Smooth muscle cell (in vitro differentiated cells): ENCODE measurements around the gene GPBAR1. TPM values are rescaled to one million over a fixed set of nuclear protein-coding genes. Genes with fewer than 3 reads are reported as not detected.

Experiments
- DNase-seq: peaks from one replicate; lab custom pipeline; 2025; ENCODE audit not compliant: unreplicated experiment; lab: John Stamatoyannopoulos, UW
- H2AFZ ChIP-seq: fragments of 200-600 bp; sonication (generic); 2 replicates; pipeline ENCODE4 v1.6.0; 2016; ENCODE audit warnings: antibody characterized with exemption, low read depth, mild to moderate bottlenecking
- H3F3A ChIP-seq: fragments of 200-600 bp; sonication (generic); 2 replicates; pipeline ENCODE4 v1.6.0; 2017; ENCODE audit warnings: antibody characterized with exemption, low read depth
- H3K27ac ChIP-seq: fragments of 200-600 bp; sonication (generic); 2 replicates; pipeline ENCODE4 v1.5.1; 2016; ENCODE audit warnings: low read depth, mild to moderate bottlenecking
- H3K27me3 ChIP-seq: fragments of 200-600 bp; sonication (generic); 2 replicates; pipeline ENCODE4 v1.6.1; 2016; ENCODE audit warnings: low read depth, mild to moderate bottlenecking
- H3K36me3 ChIP-seq: fragments of 200-600 bp; sonication (generic); 2 replicates; pipeline ENCODE4 v1.5.1; 2016; ENCODE audit warnings: low read depth
- H3K4me1 ChIP-seq: fragments of 200-600 bp; sonication (generic); 2 replicates; pipeline ENCODE4 v1.5.1; 2016; ENCODE audit warnings: low read depth
- H3K4me2 ChIP-seq: fragments of 200-600 bp; sonication (generic); 2 replicates; pipeline ENCODE4 v1.6.0; 2016; ENCODE audit warnings: mild to moderate bottlenecking
- H3K4me3 ChIP-seq: fragments of 200-600 bp; sonication (generic); 2 replicates; pipeline ENCODE4 v1.5.1; 2016; ENCODE audit warnings: mild to moderate bottlenecking
- H3K79me2 ChIP-seq: fragments of 200-600 bp; sonication (generic); 2 replicates; pipeline ENCODE4 v1.6.0; 2016; ENCODE audit warnings: low read depth, mild to moderate bottlenecking
- H3K9ac ChIP-seq: fragments of 200-600 bp; sonication (generic); 2 replicates; pipeline ENCODE4 v1.6.0; 2016; ENCODE audit warnings: low read depth
- H3K9me3 ChIP-seq: fragments of 200-600 bp; sonication (generic); replicated peaks from 2 replicates; pipeline ENCODE4 v1.5.1; 2016; ENCODE audit warnings: low read depth
- H4K20me1 ChIP-seq: fragments of 200-600 bp; sonication (generic); 2 replicates; pipeline ENCODE4 v1.6.0; 2016; ENCODE audit warnings: low read depth
- WGBS: methylation state at CpG from one replicate; pipeline ENCODE4 v1.1.7; 2016; ENCODE audit warnings: low lambda C conversion rate; 5-methylcytosine and 5-hydroxymethylcytosine counted together
- polyA plus RNA-seq: library from polyadenylated mRNA; unstranded; fragments of >200 nt; fragmentation: Nextera tagmentation; extraction: Ambion mirVana; gene quantifications from 2 replicates; pipeline ENCODE4 v1.2.1, GENCODE V29; 2016
- total RNA-seq: library from RNA; depleted of rRNA; stranded (reverse); fragments of >200 nt; gene quantifications from 2 replicates; pipeline ENCODE4 v1.2.3, GENCODE V29; 2014
- TF ChIP-seq, protein P1 (sequence below): fragments of 200-600 bp; sonication (generic); IDR thresholded peaks from 2 replicates; pipeline ENCODE4 v1.5.1; 2017; ENCODE audit warnings: borderline replicate concordance, mild to moderate bottlenecking, antibody characterized with exemption; ENCODE audit not compliant: insufficient read depth, poor library complexity, severe bottlenecking

The GPBAR1 gene
- total and polyA plus RNA-seq, 2 experiments from 2014 or later = 1.3 to 1.6 TPM

DNA sequence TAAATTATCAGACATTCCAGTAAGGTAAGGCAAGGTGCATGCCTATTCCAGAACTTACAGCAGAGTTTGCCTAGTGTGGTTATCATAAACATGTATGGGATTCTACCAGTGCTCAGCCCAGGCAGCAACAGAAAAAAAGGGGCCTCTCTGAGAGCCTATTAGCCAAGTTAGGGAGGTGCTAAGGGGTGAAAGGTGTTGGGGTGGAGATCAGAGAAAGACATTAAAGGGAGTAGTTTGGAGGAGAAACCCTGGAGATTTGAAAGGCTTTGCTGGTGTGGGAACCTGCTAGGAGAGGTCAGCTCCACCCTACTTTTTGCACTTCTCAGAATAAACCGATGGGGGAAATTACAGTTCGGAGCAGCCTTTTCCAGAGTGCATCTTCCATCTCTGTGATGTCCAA is 40.9 kb upstream of the GPBAR1 start:
- DNase-seq = no peak
- H4K20me1 ChIP-seq = peaks cover 77% of the 10 kb centered on the region
- peaks cover 79% of the 10 kb centered on the region for H3K79me2 ChIP-seq
- WGBS = 76% methylated on average over 2 of the region's 2 CpGs
- no peaks in the 10 kb centered on the region for H3K27me3 ChIP-seq
- peaks cover 37% of the 10 kb centered on the region for H3F3A ChIP-seq
- TF ChIP-seq, protein P1, sequence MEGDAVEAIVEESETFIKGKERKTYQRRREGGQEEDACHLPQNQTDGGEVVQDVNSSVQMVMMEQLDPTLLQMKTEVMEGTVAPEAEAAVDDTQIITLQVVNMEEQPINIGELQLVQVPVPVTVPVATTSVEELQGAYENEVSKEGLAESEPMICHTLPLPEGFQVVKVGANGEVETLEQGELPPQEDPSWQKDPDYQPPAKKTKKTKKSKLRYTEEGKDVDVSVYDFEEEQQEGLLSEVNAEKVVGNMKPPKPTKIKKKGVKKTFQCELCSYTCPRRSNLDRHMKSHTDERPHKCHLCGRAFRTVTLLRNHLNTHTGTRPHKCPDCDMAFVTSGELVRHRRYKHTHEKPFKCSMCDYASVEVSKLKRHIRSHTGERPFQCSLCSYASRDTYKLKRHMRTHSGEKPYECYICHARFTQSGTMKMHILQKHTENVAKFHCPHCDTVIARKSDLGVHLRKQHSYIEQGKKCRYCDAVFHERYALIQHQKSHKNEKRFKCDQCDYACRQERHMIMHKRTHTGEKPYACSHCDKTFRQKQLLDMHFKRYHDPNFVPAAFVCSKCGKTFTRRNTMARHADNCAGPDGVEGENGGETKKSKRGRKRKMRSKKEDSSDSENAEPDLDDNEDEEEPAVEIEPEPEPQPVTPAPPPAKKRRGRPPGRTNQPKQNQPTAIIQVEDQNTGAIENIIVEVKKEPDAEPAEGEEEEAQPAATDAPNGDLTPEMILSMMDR = no peak
- H3K4me3 ChIP-seq = peak overlapping the region; percentile 99
- H3K4me1 ChIP-seq = peaks cover 28% of the 10 kb centered on the region
- no peak overlapping the region for H2AFZ ChIP-seq
- peak overlapping the region; percentile 97 for H3K27ac ChIP-seq
- peak overlapping the region; percentile 96 for H3K4me2 ChIP-seq
- H3K9me3 ChIP-seq = no peaks in the 10 kb centered on the region
- peak overlapping the region; percentile 97 for H3K9ac ChIP-seq
- peaks cover 7% of the 10 kb centered on the region for H3K36me3 ChIP-seq

DNA sequence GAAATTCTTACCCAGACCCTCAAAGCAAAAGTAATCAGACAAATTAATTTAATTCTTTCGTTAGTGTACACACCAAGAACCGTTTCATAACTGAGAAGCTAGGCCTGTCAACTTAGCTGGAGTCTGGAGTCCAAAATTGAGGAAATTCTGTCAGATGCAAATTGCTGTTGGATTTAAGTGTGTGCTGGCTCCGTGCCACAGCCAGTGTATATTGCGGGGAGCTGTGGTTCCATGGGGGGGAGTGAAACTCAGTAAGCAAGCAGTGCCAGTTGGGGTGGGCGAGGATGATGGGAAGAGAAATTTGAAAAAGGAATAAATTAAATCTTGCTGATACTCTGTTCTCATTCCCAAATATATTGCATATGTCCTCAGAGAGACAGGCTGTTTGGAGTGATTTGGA is 39.8 kb upstream of the GPBAR1 start:
- Histone ChIP-seq H4K20me1 (peaks cover 87% of the 10 kb centered on the region), H3K79me2 (peaks cover 90% of the 10 kb centered on the region), H3K4me1 (peaks cover 28% of the 10 kb centered on the region), H3K36me3 (peaks cover 7% of the 10 kb centered on the region), H3K27ac (peak overlapping the region; percentile 97), H3K27me3 (no peaks in the 10 kb centered on the region), H2AFZ (no peak overlapping the region), H3K9ac (no peak overlapping the region), H3K9me3 (no peaks in the 10 kb centered on the region), H3K4me3 (no peak overlapping the region), H3K4me2 (peak overlapping the region; percentile 96), H3F3A (peaks cover 45% of the 10 kb centered on the region)
- no peak for DNase-seq
- TF ChIP-seq, protein P1 = no peak
- 95% methylated on average over 5 of the region's 5 CpGs for WGBS

DNA sequence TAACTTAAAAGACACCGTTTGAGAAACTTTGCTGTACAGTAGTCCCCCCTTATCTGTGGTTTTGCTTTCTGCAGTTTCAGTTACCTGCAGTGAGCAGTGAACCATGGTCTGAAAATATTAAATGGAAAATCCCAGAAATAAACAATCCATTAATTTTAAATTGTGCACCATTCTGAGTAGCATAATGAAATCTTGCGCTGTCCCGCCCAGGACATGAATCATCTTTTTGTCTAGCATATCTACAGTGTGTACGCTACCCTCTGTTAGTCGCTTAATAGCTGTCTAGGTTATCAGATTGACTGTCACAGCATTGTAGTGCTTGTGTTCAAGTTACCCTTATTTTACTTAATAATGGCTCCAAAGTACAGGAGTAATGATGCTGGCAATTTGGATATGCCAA is 37.8 kb upstream of the GPBAR1 start:
- DNase-seq = no peak
- peak overlapping the region; percentile 96 for H3K4me2 ChIP-seq
- H3F3A ChIP-seq = peaks cover 55% of the 10 kb centered on the region
- H3K9me3 ChIP-seq = no peaks in the 10 kb centered on the region
- peaks cover 28% of the 10 kb centered on the region for H3K4me1 ChIP-seq
- H3K9ac ChIP-seq = no peak overlapping the region
- peaks cover 7% of the 10 kb centered on the region for H3K36me3 ChIP-seq
- H3K27me3 ChIP-seq = no peaks in the 10 kb centered on the region
- H4K20me1 ChIP-seq = peaks cover 99% of the 10 kb centered on the region
- no peak overlapping the region for H2AFZ ChIP-seq
- TF ChIP-seq, protein P1 = no peak
- 64% methylated on average over 5 of the region's 5 CpGs for WGBS
- peaks cover 98% of the 10 kb centered on the region for H3K79me2 ChIP-seq
- peak overlapping the region; percentile 72 for H3K27ac ChIP-seq
- H3K4me3 ChIP-seq = no peak overlapping the region

DNA sequence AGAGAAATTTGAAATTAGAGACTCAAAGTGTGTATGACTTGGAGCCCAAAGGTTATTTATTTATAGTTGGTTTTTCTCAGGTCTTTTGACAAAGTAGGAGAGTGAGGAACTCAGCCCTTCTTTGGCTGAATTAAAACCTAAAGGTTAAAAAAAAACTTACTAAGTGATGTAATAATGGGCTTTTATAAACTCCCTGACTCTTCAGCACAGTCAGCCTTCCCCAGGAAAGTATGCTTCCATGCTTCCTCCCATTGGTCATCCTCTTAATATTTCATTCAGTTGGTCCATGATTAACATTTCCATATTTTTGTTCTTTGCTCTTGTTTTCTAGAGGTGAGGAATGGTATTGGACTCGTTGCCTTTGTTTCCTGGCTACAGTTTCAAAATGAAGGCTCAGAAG is 36.6 kb upstream of the GPBAR1 start:
- H3K36me3 ChIP-seq = peaks cover 10% of the 10 kb centered on the region
- peak overlapping the region; percentile 72 for H3K27ac ChIP-seq
- TF ChIP-seq, protein P1 = no peak
- no peaks in the 10 kb centered on the region for H3K27me3 ChIP-seq
- no peak for DNase-seq
- peak overlapping the region; percentile 96 for H3K4me2 ChIP-seq
- H3K9ac ChIP-seq = no peak overlapping the region
- H4K20me1 ChIP-seq = peaks cover 98% of the 10 kb centered on the region
- H3K4me3 ChIP-seq = no peak overlapping the region
- WGBS = 85% methylated on average over 1 of the region's 1 CpG
- H2AFZ ChIP-seq = no peak overlapping the region
- no peaks in the 10 kb centered on the region for H3K9me3 ChIP-seq
- H3F3A ChIP-seq = peaks cover 61% of the 10 kb centered on the region
- H3K79me2 ChIP-seq = peaks cover 91% of the 10 kb centered on the region
- H3K4me1 ChIP-seq = peaks cover 23% of the 10 kb centered on the region
